Measurements from ENCODE around the gene RASD1.

GRCh38 chr17:17520599-17521232, 24.5 kb upstream of the RASD1 start:
- TF ChIP-seq CTCF (IDR thresholded peaks at IDR 0.05) (no peak), POLR2A (IDR thresholded peaks at IDR 0.05) (no peak), EP300 (IDR thresholded peaks at IDR 0.05) (no peak)
